HG02798 (cell line): Measurements from ENCODE around the gene ABTB1.

ENCODE experiments used
- ATAC-seq: cut with Tn5 transposase; IDR thresholded peaks from one replicate; pipeline ENCODE4 v1.9.1; 2021; ENCODE audit warnings: mild to moderate bottlenecking; ENCODE audit not compliant: unreplicated experiment, poor library complexity

The ABTB1 gene

GRCh38 chr3:127716384-127716783 is 43.6 kb downstream of the ABTB1 start:
- ATAC-seq = no peak

GRCh38 chr3:127717357-127718244 is 44.8 kb downstream of the ABTB1 start:
- ATAC-seq = no peak

- no peak for ATAC-seq
Observed at GRCh38 chr3:127718245-127718915, 45.6 kb downstream of the ABTB1 start.

- no peak for ATAC-seq
Observed at GRCh38 chr3:127718916-127719290, 46.2 kb downstream of the ABTB1 start.

GRCh38 chr3:127719369-127719768 is 46.6 kb downstream of the ABTB1 start:
- ATAC-seq = no peak

- no peak for ATAC-seq
Observed at GRCh38 chr3:127720161-127720823, 47.5 kb downstream of the ABTB1 start.

- no peak for ATAC-seq
Observed at GRCh38 chr3:127720985-127721935, 48.5 kb downstream of the ABTB1 start.

GRCh38 chr3:127722091-127722784 is 49.5 kb downstream of the ABTB1 start:
- no peak for ATAC-seq

GRCh38 chr3:127723011-127723567 is 50.3 kb downstream of the ABTB1 start:
- no peak for ATAC-seq

GRCh38 chr3:127726894-127727293 is 54.1 kb downstream of the ABTB1 start:
- ATAC-seq = no peak

GRCh38 chr3:127728417-127729015 is 55.8 kb downstream of the ABTB1 start:
- no peak for ATAC-seq

GRCh38 chr3:127729556-127730056 is 56.9 kb downstream of the ABTB1 start:
- no peak for ATAC-seq

GRCh38 chr3:127730171-127730570 is 57.4 kb downstream of the ABTB1 start:
- no peak for ATAC-seq
